Measurements from ENCODE around the gene BRPF1.
A peak's percentile ranks its signal among the peaks of the same experiment; 100 is the strongest.

BRPF1 gene

DNA sequence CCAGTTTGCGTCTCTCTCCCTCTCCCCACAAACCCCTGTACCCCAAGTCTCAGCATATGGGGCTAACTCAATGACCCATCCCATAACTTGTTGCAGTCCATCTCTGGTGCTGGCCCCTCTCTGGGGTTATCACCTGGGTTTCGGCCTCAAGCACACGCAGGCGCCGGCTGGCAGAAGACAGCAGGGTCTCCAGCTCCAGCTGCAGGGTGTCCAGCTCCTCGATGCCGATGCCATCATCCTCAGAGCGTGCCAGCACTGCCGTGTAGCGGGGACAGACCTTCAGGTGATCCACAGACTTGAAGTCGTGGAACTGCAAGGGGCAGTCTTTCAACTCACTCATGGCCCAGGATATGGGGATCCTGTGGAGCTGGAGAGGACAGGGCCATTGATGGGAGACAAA lies 59.6 kb downstream of the BRPF1 start:
- DNase-seq (ENCODE audit: low read depth) = no peak

DNA sequence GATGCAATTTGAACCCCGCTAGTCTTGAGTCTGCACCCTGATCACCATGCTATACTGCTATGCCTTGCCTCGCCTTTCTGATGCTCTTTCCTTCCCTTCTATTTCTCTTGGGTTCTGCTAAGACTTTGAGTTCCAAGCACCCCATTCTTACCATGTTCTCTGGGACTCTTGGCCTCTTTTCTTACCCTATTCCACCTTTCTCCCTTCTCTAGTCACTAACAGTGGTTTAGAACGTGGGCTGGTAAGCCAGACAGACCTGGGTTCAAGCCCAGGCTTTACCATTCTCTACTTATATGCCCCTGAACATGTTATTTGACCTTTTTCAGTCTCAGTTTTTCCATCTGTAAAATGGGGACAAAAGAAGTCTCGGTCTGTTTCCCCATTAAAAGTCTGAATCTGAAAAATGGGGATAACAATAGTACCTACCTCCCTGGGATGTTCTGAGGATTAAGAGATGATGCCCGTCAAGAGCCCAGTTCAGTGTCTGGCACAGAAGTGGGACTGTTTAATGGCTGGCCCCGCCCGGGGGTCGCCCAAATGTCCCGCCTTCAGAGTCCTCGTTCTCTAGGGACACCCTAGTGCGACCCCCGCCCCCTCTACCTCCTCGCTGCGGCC lies 60.4 kb downstream of the BRPF1 start:
- no peak for DNase-seq (ENCODE audit: low read depth)

DNA sequence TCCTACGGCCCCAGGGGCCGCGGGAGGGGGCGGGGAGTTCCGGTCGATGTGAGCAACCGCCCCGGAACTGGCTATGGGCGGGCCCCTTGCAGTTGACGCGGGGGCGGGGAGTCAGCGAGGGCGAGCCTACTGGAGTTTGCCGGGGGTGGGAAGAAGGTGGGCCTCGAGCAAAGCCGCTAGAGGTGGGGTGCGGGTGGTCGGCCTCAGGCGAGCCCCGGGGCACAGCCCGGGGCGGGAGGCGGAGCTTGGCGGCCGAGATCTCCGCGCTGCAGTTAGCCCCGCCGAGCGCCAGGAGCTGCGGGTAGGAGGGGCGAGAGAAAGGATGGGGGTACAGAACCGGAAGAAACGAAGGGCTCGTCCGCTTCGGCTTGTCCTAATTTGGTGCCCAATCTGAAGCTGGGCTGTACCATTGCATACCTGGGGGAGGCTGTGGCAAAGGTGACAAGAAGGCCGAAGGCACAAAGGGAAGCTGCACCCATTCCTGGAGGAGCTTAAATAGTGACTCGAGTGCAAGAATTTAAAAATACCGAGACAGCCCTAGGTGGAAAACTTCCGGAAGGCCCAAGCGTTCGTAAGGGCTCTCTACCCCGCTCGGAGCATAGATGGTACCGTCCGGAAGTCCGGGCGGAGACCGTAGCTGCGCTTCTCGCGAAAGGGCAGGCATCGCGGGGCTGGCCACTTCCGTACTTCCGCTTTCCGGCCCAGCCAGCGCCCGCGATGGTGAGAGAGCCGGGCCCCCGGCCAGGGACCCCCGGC lies 61.0 kb downstream of the BRPF1 start, which contains the start of the genes ARPC4 and TADA3:
Gene ARPC4 (plus strand): TSS at position 678 of the 756 bp plus-strand sequence. CDS start 40 bp downstream, at position 718.
Gene TADA3 (minus strand): TSS at position 69 of the 756 bp plus-strand sequence. CDS start 1,007 bp downstream, outside the sequence.
- DNase-seq (ENCODE audit: low read depth) = peak; percentile 87

- no peak for DNase-seq (ENCODE audit: low read depth)
Measured at GRCh38 chr3:9793161-9793781, 61.7 kb downstream of the BRPF1 start.

DNA sequence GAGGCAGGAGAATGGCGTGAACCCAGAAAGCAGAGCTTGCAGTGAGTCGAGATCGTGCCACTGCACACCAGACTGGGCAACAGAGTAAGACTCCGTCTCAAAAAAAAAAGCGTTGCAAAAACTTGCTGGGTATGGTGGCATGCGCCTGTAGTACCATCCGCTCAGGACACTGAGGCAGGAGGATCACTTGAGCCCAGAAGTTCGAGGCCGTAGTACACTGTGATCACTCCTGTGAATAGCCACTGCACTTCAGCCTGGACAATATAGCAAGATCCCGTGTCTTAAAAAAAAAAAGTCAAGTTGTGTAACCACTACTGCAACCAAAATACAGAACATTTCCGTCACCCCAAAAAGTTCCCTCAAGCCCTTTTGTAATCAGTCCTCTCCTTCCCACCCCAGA lies 62.9 kb downstream of the BRPF1 start:
- DNase-seq (ENCODE audit: low read depth) = no peak

- DNase-seq (ENCODE audit: low read depth) = no peak
Measured at GRCh38 chr3:9795207-9795606, 63.7 kb downstream of the BRPF1 start.

DNA sequence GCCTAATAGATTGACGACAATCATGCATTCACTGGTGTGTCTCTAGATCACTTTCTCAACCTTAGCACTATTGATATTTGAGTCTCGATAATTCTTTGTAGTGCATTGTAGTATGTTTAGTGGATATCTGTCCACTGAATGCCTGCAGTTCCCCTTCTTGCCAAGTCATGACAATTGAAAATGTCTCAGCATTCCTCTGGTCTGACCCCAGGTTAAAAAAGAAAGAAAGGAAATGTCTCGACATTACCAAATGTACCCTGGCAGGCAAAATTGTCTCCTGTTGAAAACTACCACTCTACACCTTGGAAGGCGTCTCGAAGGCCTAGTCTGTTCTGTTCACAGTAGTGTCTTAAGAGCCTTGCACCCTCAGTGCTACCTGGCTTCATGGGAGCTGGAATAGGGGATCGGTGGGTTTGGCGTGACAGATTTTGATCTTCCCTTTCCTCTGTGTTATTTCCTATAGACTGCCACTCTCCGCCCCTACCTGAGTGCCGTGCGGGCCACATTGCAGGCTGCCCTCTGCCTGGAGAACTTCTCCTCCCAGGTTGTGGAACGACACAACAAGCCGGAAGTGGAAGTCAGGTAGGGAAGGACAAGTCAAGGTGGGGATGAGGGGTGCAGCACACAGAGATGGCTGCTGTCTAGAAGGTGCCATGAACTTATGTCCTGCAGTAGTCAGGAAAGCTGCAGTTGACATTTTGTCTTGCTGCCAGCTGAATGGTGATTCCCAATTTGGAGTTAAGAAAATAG lies 65.8 kb downstream of the BRPF1 start:
- DNase-seq (ENCODE audit: low read depth) = no peak

All from activated T-cell treated with anti-CD3 and anti-CD28 coated beads for 48 hours (primary cell).